ENCODE data around the gene SLC24A4. TPM values are rescaled to one million over a fixed set of nuclear protein-coding genes. Genes with fewer than 3 reads are reported as not detected.

SLC24A4 gene
- total RNA-seq, 1 donor from 2014 or later: not detected

GRCh38 chr14:92362781-92363235, 39.8 kb downstream of the SLC24A4 start:
- Mint-ChIP-seq H3K27me3 (peaks cover 13% of the 10 kb centered on the region), H3K27ac (no peak overlapping the region), H3K36me3 (ENCODE audit: low read depth) (no peaks in the 10 kb centered on the region), H3K4me1 (no peaks in the 10 kb centered on the region), H3K9me3 (no peaks in the 10 kb centered on the region), H3K4me3 (no peak overlapping the region)
- DNase-seq: no peak
- intact Hi-C loops (cut with micrococcal nuclease): no loop called here

- H3K4me1 Mint-ChIP-seq: no peaks in the 10 kb centered on the region
- H3K36me3 Mint-ChIP-seq (ENCODE audit: low read depth): no peaks in the 10 kb centered on the region
- no peaks in the 10 kb centered on the region for H3K9me3 Mint-ChIP-seq
- no peak overlapping the region for H3K4me3 Mint-ChIP-seq
- DNase-seq: no peak
- intact Hi-C loops (cut with micrococcal nuclease): no loop called here
- H3K27me3 Mint-ChIP-seq: peaks cover 15% of the 10 kb centered on the region
- no peak overlapping the region for H3K27ac Mint-ChIP-seq
Observed at GRCh38 chr14:92366237-92366636, 43.3 kb downstream of the SLC24A4 start.

GRCh38 chr14:92368001-92368400, 45.0 kb downstream of the SLC24A4 start:
- no peaks in the 10 kb centered on the region for H3K9me3 Mint-ChIP-seq

GRCh38 chr14:92369097-92369496, 46.1 kb downstream of the SLC24A4 start:
- no peaks in the 10 kb centered on the region for H3K4me1 Mint-ChIP-seq
- intact Hi-C loops (cut with micrococcal nuclease): no loop called here

More at GRCh38 chr14:92368001-92368400, 45.0 kb downstream of the SLC24A4 start:
- intact Hi-C loops (cut with micrococcal nuclease): no loop called here
- Mint-ChIP-seq H3K4me1 (no peaks in the 10 kb centered on the region), H3K36me3 (ENCODE audit: low read depth) (no peaks in the 10 kb centered on the region), H3K27me3 (peaks cover 15% of the 10 kb centered on the region), H3K27ac (no peak overlapping the region), H3K4me3 (no peak overlapping the region)
- no peak for DNase-seq

GRCh38 chr14:92372230-92372629, 49.3 kb downstream of the SLC24A4 start:
- Mint-ChIP-seq H3K9me3 (no peaks in the 10 kb centered on the region), H3K27me3 (peaks cover 11% of the 10 kb centered on the region), H3K36me3 (ENCODE audit: low read depth) (no peaks in the 10 kb centered on the region), H3K4me3 (no peak overlapping the region), H3K4me1 (no peaks in the 10 kb centered on the region), H3K27ac (no peak overlapping the region)
- intact Hi-C loops (cut with micrococcal nuclease): no loop called here
- DNase-seq: no peak

More at GRCh38 chr14:92369097-92369496, 46.1 kb downstream of the SLC24A4 start:
- Mint-ChIP-seq H3K9me3 (no peaks in the 10 kb centered on the region), H3K27me3 (peaks cover 13% of the 10 kb centered on the region), H3K27ac (no peak overlapping the region), H3K36me3 (ENCODE audit: low read depth) (no peaks in the 10 kb centered on the region), H3K4me3 (no peak overlapping the region)
- no peak for DNase-seq

GRCh38 chr14:92373336-92373735, 50.4 kb downstream of the SLC24A4 start:
- Mint-ChIP-seq H3K4me3 (no peak overlapping the region), H3K27me3 (peaks cover 11% of the 10 kb centered on the region), H3K36me3 (ENCODE audit: low read depth) (no peaks in the 10 kb centered on the region), H3K9me3 (no peaks in the 10 kb centered on the region), H3K27ac (no peak overlapping the region), H3K4me1 (no peaks in the 10 kb centered on the region)
- DNase-seq: no peak
- intact Hi-C loops (cut with micrococcal nuclease): no loop called here

- H3K4me1 Mint-ChIP-seq: no peaks in the 10 kb centered on the region
- no peak overlapping the region for H3K4me3 Mint-ChIP-seq
- H3K36me3 Mint-ChIP-seq (ENCODE audit: low read depth): no peaks in the 10 kb centered on the region
- intact Hi-C loops (cut with micrococcal nuclease): no loop called here
- H3K9me3 Mint-ChIP-seq: no peaks in the 10 kb centered on the region
- H3K27ac Mint-ChIP-seq: no peak overlapping the region
- DNase-seq: no peak
- H3K27me3 Mint-ChIP-seq: peaks cover 2% of the 10 kb centered on the region
Observed at GRCh38 chr14:92380131-92380530, 57.2 kb downstream of the SLC24A4 start.

- Mint-ChIP-seq H3K4me3 (no peak overlapping the region), H3K36me3 (ENCODE audit: low read depth) (no peaks in the 10 kb centered on the region), H3K27me3 (peaks cover 2% of the 10 kb centered on the region), H3K27ac (no peak overlapping the region), H3K4me1 (no peaks in the 10 kb centered on the region), H3K9me3 (no peaks in the 10 kb centered on the region)
- intact Hi-C loops (cut with micrococcal nuclease): no loop called here
- no peak for DNase-seq
Observed at GRCh38 chr14:92380582-92380981, 57.6 kb downstream of the SLC24A4 start.

GRCh38 chr14:92382677-92383076, 59.7 kb downstream of the SLC24A4 start:
- no peaks in the 10 kb centered on the region for H3K9me3 Mint-ChIP-seq
- peaks cover under 1% of the 10 kb centered on the region for H3K27me3 Mint-ChIP-seq
- no peak overlapping the region for H3K27ac Mint-ChIP-seq
- intact Hi-C loops (cut with micrococcal nuclease): no loop called here
- no peak overlapping the region for H3K4me3 Mint-ChIP-seq
- no peak for DNase-seq
- no peaks in the 10 kb centered on the region for H3K36me3 Mint-ChIP-seq (ENCODE audit: low read depth)
- no peaks in the 10 kb centered on the region for H3K4me1 Mint-ChIP-seq

- no peak overlapping the region for H3K4me3 Mint-ChIP-seq
- H3K27ac Mint-ChIP-seq: no peak overlapping the region
- DNase-seq: no peak
- no peaks in the 10 kb centered on the region for H3K27me3 Mint-ChIP-seq
- H3K9me3 Mint-ChIP-seq: no peaks in the 10 kb centered on the region
- H3K36me3 Mint-ChIP-seq (ENCODE audit: low read depth): no peaks in the 10 kb centered on the region
- intact Hi-C loops (cut with micrococcal nuclease): no loop called here
- H3K4me1 Mint-ChIP-seq: no peaks in the 10 kb centered on the region
Observed at GRCh38 chr14:92383805-92384204, 60.8 kb downstream of the SLC24A4 start.

GRCh38 chr14:92384461-92385133, 61.6 kb downstream of the SLC24A4 start:
- no peaks in the 10 kb centered on the region for H3K9me3 Mint-ChIP-seq
- no peaks in the 10 kb centered on the region for H3K36me3 Mint-ChIP-seq (ENCODE audit: low read depth)
- H3K27me3 Mint-ChIP-seq: no peaks in the 10 kb centered on the region
- H3K4me1 Mint-ChIP-seq: no peaks in the 10 kb centered on the region
- intact Hi-C loops (cut with micrococcal nuclease): no loop called here
- H3K4me3 Mint-ChIP-seq: no peak overlapping the region
- no peak overlapping the region for H3K27ac Mint-ChIP-seq
- DNase-seq: no peak

GRCh38 chr14:92385561-92385960, 62.6 kb downstream of the SLC24A4 start:
- no peak overlapping the region for H3K4me3 Mint-ChIP-seq
- no peak for DNase-seq
- no peaks in the 10 kb centered on the region for H3K9me3 Mint-ChIP-seq
- peaks cover 3% of the 10 kb centered on the region for H3K27me3 Mint-ChIP-seq
- no peaks in the 10 kb centered on the region for H3K36me3 Mint-ChIP-seq (ENCODE audit: low read depth)
- intact Hi-C loops (cut with micrococcal nuclease): no loop called here
- no peaks in the 10 kb centered on the region for H3K4me1 Mint-ChIP-seq
- H3K27ac Mint-ChIP-seq: no peak overlapping the region

- H3K36me3 Mint-ChIP-seq (ENCODE audit: low read depth): no peaks in the 10 kb centered on the region
- H3K4me3 Mint-ChIP-seq: no peak overlapping the region
- no peaks in the 10 kb centered on the region for H3K9me3 Mint-ChIP-seq
- no peaks in the 10 kb centered on the region for H3K4me1 Mint-ChIP-seq
- DNase-seq: no peak
- H3K27me3 Mint-ChIP-seq: peaks cover 3% of the 10 kb centered on the region
- H3K27ac Mint-ChIP-seq: no peak overlapping the region
- intact Hi-C loops (cut with micrococcal nuclease): no loop called here
Observed at GRCh38 chr14:92386165-92386564, 63.2 kb downstream of the SLC24A4 start.

GRCh38 chr14:92386637-92387036, 63.7 kb downstream of the SLC24A4 start:
- intact Hi-C loops (cut with micrococcal nuclease): no loop called here
- H3K4me3 Mint-ChIP-seq: no peak overlapping the region
- H3K9me3 Mint-ChIP-seq: no peaks in the 10 kb centered on the region
- H3K27me3 Mint-ChIP-seq: peaks cover 3% of the 10 kb centered on the region
- no peaks in the 10 kb centered on the region for H3K4me1 Mint-ChIP-seq
- H3K27ac Mint-ChIP-seq: no peak overlapping the region
- no peak for DNase-seq
- H3K36me3 Mint-ChIP-seq (ENCODE audit: low read depth): no peaks in the 10 kb centered on the region

GRCh38 chr14:92387578-92387977, 64.6 kb downstream of the SLC24A4 start:
- Mint-ChIP-seq H3K36me3 (ENCODE audit: low read depth) (no peaks in the 10 kb centered on the region), H3K27me3 (peaks cover 3% of the 10 kb centered on the region), H3K9me3 (no peaks in the 10 kb centered on the region), H3K4me3 (no peak overlapping the region), H3K27ac (no peak overlapping the region), H3K4me1 (no peaks in the 10 kb centered on the region)
- intact Hi-C loops (cut with micrococcal nuclease): no loop called here
- no peak for DNase-seq

Data from activated CD4-positive, alpha-beta T cell treated with anti-CD3 and anti-CD28 coated beads, Interleukin-2, amount 10 ng/mL, durations not matched to agents 24 days and 14 days (primary cell).